Measurements from ENCODE around the gene OTC.

Gene OTC

DNA sequence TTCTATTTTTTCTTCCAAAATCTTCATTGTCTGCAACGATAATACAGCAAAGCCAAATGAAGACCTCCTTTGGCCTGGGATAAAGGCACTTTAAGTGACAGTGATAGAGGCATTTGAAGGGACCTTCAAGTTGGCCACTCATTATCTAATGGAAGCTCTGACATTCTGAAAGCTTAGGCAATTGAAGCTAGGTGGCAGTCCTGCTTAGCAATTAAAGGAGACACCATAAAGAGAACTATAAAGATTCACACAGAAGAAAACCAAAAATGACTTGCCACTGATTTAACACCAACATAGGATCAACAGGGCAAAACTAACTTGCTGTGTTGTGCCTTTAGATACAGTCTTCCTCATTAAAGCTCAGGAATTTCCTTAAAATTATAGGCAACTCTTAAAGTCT is 105.7 kb downstream of the OTC start:
- TF ChIP-seq CTCF (IDR thresholded peaks at IDR 0.05) = no peak; the same call in 1 of the 2 replicates
- TF ChIP-seq ZFX (IDR thresholded peaks at IDR 0.05; ENCODE audit: borderline replicate concordance) = no peak
- H3K27ac ChIP-seq = no peak overlapping the region

DNA sequence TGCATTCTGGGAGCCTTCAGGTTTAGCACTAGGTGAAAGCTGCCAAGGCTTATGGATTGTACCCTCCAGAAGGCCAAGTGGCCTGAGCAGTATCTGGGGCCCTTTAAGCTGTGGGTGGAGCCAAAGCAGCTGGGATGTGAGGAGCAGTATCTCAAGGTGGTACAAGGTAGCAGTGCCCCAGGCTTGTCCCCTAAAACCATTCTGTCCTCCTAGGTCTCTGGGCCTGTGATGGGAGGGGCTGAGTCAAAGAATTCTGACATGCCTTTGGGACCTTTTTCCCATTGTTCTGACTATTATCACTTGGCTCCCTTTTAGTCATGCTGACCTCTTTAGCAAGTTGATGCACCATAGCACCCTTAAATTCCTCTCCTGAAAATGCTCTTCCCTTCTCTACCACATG is 109.9 kb downstream of the OTC start:
- no peak overlapping the region for H3K27ac ChIP-seq
- TF ChIP-seq CTCF (IDR thresholded peaks at IDR 0.05) (no peak), ZFX (IDR thresholded peaks at IDR 0.05; ENCODE audit: borderline replicate concordance) (no peak)

- TF ChIP-seq ZFX (IDR thresholded peaks at IDR 0.05; ENCODE audit: borderline replicate concordance) (no peak), CTCF (IDR thresholded peaks at IDR 0.05) (no peak)
- H3K27ac ChIP-seq = no peak overlapping the region
Measured at GRCh38 chrX:38465686-38466085, 113.3 kb downstream of the OTC start.

GRCh38 chrX:38468563-38469157 is 116.3 kb downstream of the OTC start:
- TF ChIP-seq CTCF (IDR thresholded peaks at IDR 0.05) = no peak
- no peak for TF ChIP-seq ZFX (IDR thresholded peaks at IDR 0.05; ENCODE audit: borderline replicate concordance)
- no peak overlapping the region for H3K27ac ChIP-seq

Measured in 22Rv1 (cell line).